ENCODE measurements around the gene SLC6A7.
A peak's percentile ranks its signal among the peaks of the same experiment; 100 is the strongest.

The SLC6A7 gene

GRCh38 chr5:150189728-150190502 lies at the start of gene SLC6A7:
Gene SLC6A7, plus strand, starts transcription at chr5:150190062. Its CDS starts 266 bp downstream, at chr5:150190328.
- DNase-seq, result no peak

GRCh38 chr5:150140830-150141229 lies 49.0 kb upstream of the SLC6A7 start:
- DNase-seq, result no peak

- no peak for DNase-seq
These were observed 48.2 kb upstream of the SLC6A7 start for GRCh38 chr5:150141544-150142184.

- no peak for DNase-seq
These were observed 47.5 kb upstream of the SLC6A7 start for GRCh38 chr5:150142185-150142958.

GRCh38 chr5:150142959-150143349 lies 46.9 kb upstream of the SLC6A7 start:
- no peak for DNase-seq

GRCh38 chr5:150143350-150144245 lies 46.3 kb upstream of the SLC6A7 start:
- peak in 19 of 51 donors; percentile 3 to 69 (median 30) for DNase-seq

GRCh38 chr5:150144246-150144801 lies 45.5 kb upstream of the SLC6A7 start:
- peak in 13 of 51 donors; percentile 12 to 47 (median 34) for DNase-seq

- DNase-seq, result no peak
These were observed 45.0 kb upstream of the SLC6A7 start for GRCh38 chr5:150144879-150145278.

GRCh38 chr5:150146235-150146634 lies 43.6 kb upstream of the SLC6A7 start:
- no peak for DNase-seq

- DNase-seq, result peak in 29 of 51 donors; percentile 21 to 86 (median 69)
These were observed 42.8 kb upstream of the SLC6A7 start for GRCh38 chr5:150146862-150147601.

GRCh38 chr5:150147670-150148069 lies 42.2 kb upstream of the SLC6A7 start:
- peak in 19 of 51 donors; percentile 17 to 72 (median 46) for DNase-seq

- DNase-seq, result peak in 11 of 51 donors; percentile 7 to 37 (median 21)
These were observed 41.5 kb upstream of the SLC6A7 start for GRCh38 chr5:150148117-150148927.

- no peak for DNase-seq
These were observed 40.2 kb upstream of the SLC6A7 start for GRCh38 chr5:150149618-150150017.

- DNase-seq, result peak in 1 of 51 donors; percentile 15
These were observed 37.0 kb upstream of the SLC6A7 start for GRCh38 chr5:150152636-150153462.

- DNase-seq, result no peak
These were observed 36.4 kb upstream of the SLC6A7 start for GRCh38 chr5:150153483-150153882.

- peak in 6 of 51 donors; percentile 14 to 33 (median 20) for DNase-seq
These were observed 35.8 kb upstream of the SLC6A7 start for GRCh38 chr5:150153957-150154617.

GRCh38 chr5:150154618-150155128 lies 35.2 kb upstream of the SLC6A7 start:
- no peak for DNase-seq
